HG02759 (cell line): ENCODE results near the gene LGALS9.
"Not testable (repeated sequence)": the region's sequence is repeated elsewhere in the genome, so short reads cannot be mapped to it uniquely, and the experiment has no call there.

Experiments
- ATAC-seq: cut with Tn5 transposase; IDR thresholded peaks from one replicate; pipeline ENCODE4 v1.9.1; 2021; ENCODE audit warnings: mild to moderate bottlenecking, moderate library complexity; ENCODE audit not compliant: unreplicated experiment

LGALS9 gene

DNA sequence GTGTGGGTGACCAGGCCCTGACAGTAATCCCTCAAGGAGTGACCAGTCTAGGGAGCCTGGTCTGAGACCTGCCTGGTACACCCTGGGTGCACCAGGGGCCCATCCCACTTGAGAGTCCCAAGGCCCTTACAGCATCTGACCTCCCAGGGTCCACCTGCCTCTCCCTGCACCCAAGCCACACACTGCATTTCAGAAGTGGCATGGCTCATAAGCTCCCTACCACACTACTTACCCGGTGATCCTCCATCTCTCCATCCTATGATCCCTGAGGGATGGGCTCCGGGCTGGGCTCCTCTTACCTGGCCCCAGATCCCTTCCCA lies 40.6 kb downstream of the LGALS9 start:
- ATAC-seq = no peak

GRCh38 chr17:27671977-27672480 lies 41.0 kb downstream of the LGALS9 start:
- ATAC-seq = not testable (repeated sequence)

DNA sequence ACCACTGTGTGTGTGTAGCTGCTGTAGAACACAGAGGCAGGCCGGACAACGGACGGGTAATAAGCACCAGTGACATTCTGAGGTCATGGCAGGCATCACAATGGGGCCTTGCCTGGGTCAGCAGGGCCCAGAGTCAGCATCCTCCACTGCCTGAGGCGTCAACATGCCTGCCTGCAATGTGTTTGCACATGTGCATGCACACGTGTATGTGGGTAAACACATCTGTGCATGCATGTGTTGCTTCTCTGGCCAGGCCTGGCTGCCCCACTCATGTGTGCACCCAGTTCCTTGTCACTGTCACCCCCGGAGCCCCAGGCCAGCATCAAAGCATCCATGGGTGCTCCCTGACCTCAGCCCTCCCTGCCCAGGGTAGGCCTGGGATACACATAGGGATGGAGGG lies 43.3 kb downstream of the LGALS9 start:
- no peak for ATAC-seq

GRCh38 chr17:27677191-27677590 lies 46.2 kb downstream of the LGALS9 start:
- no peak for ATAC-seq

GRCh38 chr17:27686322-27686721 lies 55.3 kb downstream of the LGALS9 start:
- not testable (repeated sequence) for ATAC-seq

DNA sequence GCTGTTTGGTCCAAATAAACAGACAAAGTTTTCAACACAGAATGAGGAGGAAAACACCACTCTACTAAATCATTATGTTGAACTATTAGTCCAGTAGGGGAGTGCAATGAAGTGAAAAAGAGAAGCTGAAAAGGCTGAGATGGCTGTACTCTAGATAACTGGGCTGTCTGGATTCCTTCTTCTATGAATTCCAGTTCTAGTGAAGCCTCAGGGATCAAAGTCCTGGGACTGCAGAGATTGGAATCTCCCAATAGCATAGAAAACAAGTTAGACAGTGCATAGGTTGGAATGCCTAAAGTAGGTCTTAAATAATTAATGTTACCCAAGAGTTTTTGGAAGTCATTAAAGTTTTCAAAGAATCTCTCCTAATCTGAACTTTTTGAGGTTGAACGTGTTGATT lies 59.9 kb downstream of the LGALS9 start:
- no peak for ATAC-seq

DNA sequence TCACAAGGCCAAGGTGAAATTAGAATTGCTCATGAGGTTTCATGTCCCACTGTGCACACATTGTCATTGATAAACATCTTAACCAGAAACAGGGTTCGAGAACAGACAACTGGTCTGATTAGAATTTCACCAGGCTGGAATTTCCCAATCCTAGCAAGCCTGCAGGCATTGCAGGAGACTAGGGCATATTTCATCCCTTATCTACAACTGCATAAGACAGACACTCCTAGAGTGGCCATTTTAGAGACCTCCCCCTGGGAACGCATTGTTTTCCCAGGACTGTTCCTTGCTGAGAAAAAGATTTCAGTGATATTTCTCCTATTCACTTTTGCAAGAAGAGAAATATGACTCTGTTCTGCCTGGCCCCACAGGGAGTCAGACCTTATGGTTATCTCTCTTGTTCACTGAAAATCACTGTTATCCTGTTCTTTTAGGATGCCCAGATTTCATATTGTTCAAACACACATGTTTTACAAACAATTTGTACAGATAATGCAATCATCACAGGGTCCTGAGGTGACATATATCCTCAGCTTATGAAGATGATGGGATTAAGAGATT lies 64.3 kb downstream of the LGALS9 start:
- ATAC-seq = not testable (repeated sequence)
